ENCODE results near the gene STAT3.

GRCh38 chr17:42392692-42393415 is 4.6 kb upstream of the STAT3 start:
- TF ChIP-seq CTCF (IDR thresholded peaks at IDR 0.05 in 4 of 5, conservative IDR thresholded peaks at IDR 0.05 in 1 of 5): no peak
- no peak for TF ChIP-seq POLR2A (IDR thresholded peaks at IDR 0.05)
